ENCODE data around the gene SMIM11.

Gene SMIM11

GRCh38 chr21:34354836-34355235, 20.5 kb upstream of the SMIM11 start:
- no peak overlapping the region for H3K4me3 ChIP-seq (ENCODE audit: low read depth, low read length)
- TF ChIP-seq CTCF (IDR thresholded peaks at IDR 0.05; ENCODE audit: borderline replicate concordance, insufficient read depth, low read depth, low read length), result no peak

- TF ChIP-seq CTCF (IDR thresholded peaks at IDR 0.05; ENCODE audit: borderline replicate concordance, insufficient read depth, low read depth, low read length), result no peak
- no peak overlapping the region for H3K4me3 ChIP-seq (ENCODE audit: low read depth, low read length)
Measured at GRCh38 chr21:34355570-34355969, 19.7 kb upstream of the SMIM11 start.

DNA sequence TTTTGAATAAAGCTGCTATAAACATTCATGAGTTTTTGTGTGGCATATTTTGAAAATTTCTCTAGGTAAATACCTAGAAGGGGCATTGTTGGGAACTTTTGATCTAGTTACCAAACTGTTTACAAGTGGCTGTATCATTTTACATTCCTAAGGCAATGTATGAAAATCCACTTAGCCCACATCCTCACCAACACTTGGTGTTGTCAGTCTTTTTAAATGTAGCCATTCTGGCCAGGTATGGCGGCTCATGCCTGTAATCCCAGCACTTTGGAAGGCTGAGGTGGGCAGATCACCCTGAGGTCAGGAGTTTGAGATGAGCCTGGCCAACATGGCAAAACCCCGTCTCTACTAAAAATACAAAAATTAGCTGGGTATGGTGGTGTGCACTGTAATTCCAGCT, 17.4 kb upstream of the SMIM11 start:
- H3K4me3 ChIP-seq (ENCODE audit: low read depth, low read length), result no peak overlapping the region
- TF ChIP-seq CTCF (IDR thresholded peaks at IDR 0.05; ENCODE audit: borderline replicate concordance, insufficient read depth, low read depth, low read length), result no peak

GRCh38 chr21:34358866-34359265, 16.4 kb upstream of the SMIM11 start:
- TF ChIP-seq CTCF (IDR thresholded peaks at IDR 0.05; ENCODE audit: borderline replicate concordance, insufficient read depth, low read depth, low read length), result no peak
- no peak overlapping the region for H3K4me3 ChIP-seq (ENCODE audit: low read depth, low read length)

GRCh38 chr21:34360488-34361241, 14.6 kb upstream of the SMIM11 start:
- 0 out of 2 replicates have a peak, but pooled peaks have one; percentile 10 for TF ChIP-seq CTCF (IDR thresholded peaks at IDR 0.05; ENCODE audit: borderline replicate concordance, insufficient read depth, low read depth, low read length)
- H3K4me3 ChIP-seq (ENCODE audit: low read depth, low read length), result no peak overlapping the region

DNA sequence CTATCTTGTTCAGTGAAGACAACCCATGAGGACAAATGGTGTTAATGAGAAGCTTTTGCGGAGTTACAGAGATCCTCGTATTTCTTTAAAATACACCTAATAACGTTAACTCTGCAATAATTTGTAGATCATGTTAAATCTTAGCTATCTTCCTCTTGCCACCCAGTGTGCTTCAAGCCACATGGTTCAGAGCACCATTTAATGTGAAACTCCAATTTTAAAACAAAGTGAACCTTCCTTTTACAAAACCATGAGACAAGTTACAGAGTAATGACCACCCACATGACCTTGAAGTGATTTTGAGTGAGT, 13.2 kb upstream of the SMIM11 start:
- H3K4me3 ChIP-seq (ENCODE audit: low read depth, low read length), result no peak overlapping the region
- TF ChIP-seq CTCF (IDR thresholded peaks at IDR 0.05; ENCODE audit: borderline replicate concordance, insufficient read depth, low read depth, low read length), result no peak

DNA sequence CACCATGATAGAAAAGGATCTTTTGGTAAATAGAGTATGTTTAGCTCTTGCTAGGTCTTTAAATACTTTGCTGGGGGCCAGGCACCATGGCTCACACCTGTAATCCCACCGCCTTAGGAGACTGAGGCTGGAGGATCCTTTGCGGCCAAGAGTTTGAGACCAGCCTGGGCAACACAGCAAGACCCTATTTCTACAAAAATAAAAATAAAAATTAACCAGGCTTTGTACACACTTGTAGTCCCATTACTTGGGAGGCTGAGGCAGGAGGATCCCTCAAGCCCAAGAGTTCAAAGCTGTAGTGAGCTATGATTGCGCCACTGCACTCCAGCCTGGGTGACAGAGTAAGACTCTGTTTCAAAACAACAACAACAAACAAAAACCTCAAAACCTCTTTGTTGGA, 12.6 kb upstream of the SMIM11 start:
- no peak for TF ChIP-seq CTCF (IDR thresholded peaks at IDR 0.05; ENCODE audit: borderline replicate concordance, insufficient read depth, low read depth, low read length)
- H3K4me3 ChIP-seq (ENCODE audit: low read depth, low read length), result no peak overlapping the region
